Activated T-helper 17 cell treated with anti-CD3 and anti-CD28 coated beads, Interleukin-2, amount 50 U/mL, for 72 hours (primary cell): ENCODE measurements around the gene NTRK2. TPM values are rescaled to one million over a fixed set of nuclear protein-coding genes. Genes with fewer than 3 reads are reported as not detected.

Experiments
- ATAC-seq: fragments of 150-1000 bp; cut with Tn5 transposase; replicated peaks from 2 replicates; pipeline ENCODE4 v1.10.0; 2021; ENCODE audit warnings: mild to moderate bottlenecking, moderate library complexity
- H3K27ac Mint-ChIP-seq: one replicate; pipeline ENCODE4 v1.8.0; 2022; ENCODE audit warnings: mixed read lengths
- H3K27me3 Mint-ChIP-seq: one replicate; pipeline ENCODE4 v1.8.0; 2022; ENCODE audit warnings: mixed read lengths
- H3K36me3 Mint-ChIP-seq: one replicate; pipeline ENCODE4 v1.8.0; 2022; ENCODE audit warnings: low read depth, mild to moderate bottlenecking, mixed read lengths
- H3K4me1 Mint-ChIP-seq: one replicate; pipeline ENCODE4 v1.8.0; 2022; ENCODE audit warnings: mixed read lengths
- H3K4me3 Mint-ChIP-seq: one replicate; pipeline ENCODE4 v1.8.0; 2022; ENCODE audit warnings: mild to moderate bottlenecking, mixed read lengths
- H3K9me3 Mint-ChIP-seq: one replicate; pipeline ENCODE4 v1.8.0; 2022; ENCODE audit warnings: mixed read lengths
- total RNA-seq, 2 donors: library from RNA; stranded (reverse); gene quantifications; one replicate each; pipeline ENCODE4 v1.2.3, GENCODE V29; 2022

The NTRK2 gene
- total RNA-seq, 2 donors from 2014 or later: 9.6 to 9.9 TPM

GRCh38 chr9:85007748-85008147 is 338.2 kb downstream of the NTRK2 start:
- Mint-ChIP-seq H3K27ac (no peak overlapping the region), H3K36me3 (no peaks in the 10 kb centered on the region), H3K9me3 (no peaks in the 10 kb centered on the region), H3K4me3 (no peak overlapping the region), H3K27me3 (peaks cover 3% of the 10 kb centered on the region), H3K4me1 (no peaks in the 10 kb centered on the region)
- no peak for ATAC-seq

- no peak for ATAC-seq
- H3K36me3 Mint-ChIP-seq: no peaks in the 10 kb centered on the region
- no peak overlapping the region for H3K27ac Mint-ChIP-seq
- H3K4me3 Mint-ChIP-seq: no peak overlapping the region
- peaks cover 3% of the 10 kb centered on the region for H3K27me3 Mint-ChIP-seq
- H3K9me3 Mint-ChIP-seq: no peaks in the 10 kb centered on the region
- H3K4me1 Mint-ChIP-seq: no peaks in the 10 kb centered on the region
Measured at GRCh38 chr9:85008215-85008614, 338.7 kb downstream of the NTRK2 start.

- Mint-ChIP-seq H3K36me3 (no peaks in the 10 kb centered on the region), H3K27me3 (peaks cover 8% of the 10 kb centered on the region), H3K4me3 (no peak overlapping the region), H3K9me3 (no peaks in the 10 kb centered on the region), H3K4me1 (no peaks in the 10 kb centered on the region), H3K27ac (no peak overlapping the region)
- no peak for ATAC-seq
Measured at GRCh38 chr9:85009251-85009650, 339.7 kb downstream of the NTRK2 start.

- no peak overlapping the region for H3K27ac Mint-ChIP-seq
- no peaks in the 10 kb centered on the region for H3K9me3 Mint-ChIP-seq
- H3K4me1 Mint-ChIP-seq: no peaks in the 10 kb centered on the region
- no peak overlapping the region for H3K4me3 Mint-ChIP-seq
- H3K27me3 Mint-ChIP-seq: peaks cover 5% of the 10 kb centered on the region
- no peaks in the 10 kb centered on the region for H3K36me3 Mint-ChIP-seq
- no peak for ATAC-seq
Measured at GRCh38 chr9:85013703-85014102, 344.2 kb downstream of the NTRK2 start.

- H3K27ac Mint-ChIP-seq: no peak overlapping the region
- no peak for ATAC-seq
- no peak overlapping the region for H3K4me3 Mint-ChIP-seq
- no peaks in the 10 kb centered on the region for H3K4me1 Mint-ChIP-seq
- no peaks in the 10 kb centered on the region for H3K36me3 Mint-ChIP-seq
- H3K27me3 Mint-ChIP-seq: peaks cover 5% of the 10 kb centered on the region
- H3K9me3 Mint-ChIP-seq: no peaks in the 10 kb centered on the region
Measured at GRCh38 chr9:85014292-85014691, 344.8 kb downstream of the NTRK2 start.

- H3K4me1 Mint-ChIP-seq: no peaks in the 10 kb centered on the region
- no peak overlapping the region for H3K4me3 Mint-ChIP-seq
Measured at GRCh38 chr9:85016384-85017006, 347.0 kb downstream of the NTRK2 start.

GRCh38 chr9:85020791-85021190 is 351.3 kb downstream of the NTRK2 start:
- H3K9me3 Mint-ChIP-seq: no peaks in the 10 kb centered on the region
- H3K27ac Mint-ChIP-seq: no peak overlapping the region
- peaks cover 6% of the 10 kb centered on the region for H3K27me3 Mint-ChIP-seq
- no peaks in the 10 kb centered on the region for H3K36me3 Mint-ChIP-seq
- H3K4me1 Mint-ChIP-seq: no peaks in the 10 kb centered on the region
- no peak for ATAC-seq
- H3K4me3 Mint-ChIP-seq: no peak overlapping the region

More at GRCh38 chr9:85016384-85017006, 347.0 kb downstream of the NTRK2 start:
- Mint-ChIP-seq H3K27me3 (peaks cover 11% of the 10 kb centered on the region), H3K9me3 (no peaks in the 10 kb centered on the region), H3K36me3 (no peaks in the 10 kb centered on the region), H3K27ac (no peak overlapping the region)
- no peak for ATAC-seq

- H3K9me3 Mint-ChIP-seq: no peaks in the 10 kb centered on the region
- no peaks in the 10 kb centered on the region for H3K36me3 Mint-ChIP-seq
- H3K27me3 Mint-ChIP-seq: peaks cover 6% of the 10 kb centered on the region
- H3K4me3 Mint-ChIP-seq: no peak overlapping the region
- no peak overlapping the region for H3K27ac Mint-ChIP-seq
- no peaks in the 10 kb centered on the region for H3K4me1 Mint-ChIP-seq
- no peak for ATAC-seq
Measured at GRCh38 chr9:85021686-85022085, 352.2 kb downstream of the NTRK2 start.

- Mint-ChIP-seq H3K9me3 (no peaks in the 10 kb centered on the region), H3K36me3 (no peaks in the 10 kb centered on the region), H3K27me3 (peaks cover 6% of the 10 kb centered on the region), H3K4me3 (no peak overlapping the region), H3K4me1 (no peaks in the 10 kb centered on the region), H3K27ac (no peak overlapping the region)
- no peak for ATAC-seq
Measured at GRCh38 chr9:85024374-85024773, 354.8 kb downstream of the NTRK2 start.

- ATAC-seq: no peak
- Mint-ChIP-seq H3K27me3 (peaks cover 5% of the 10 kb centered on the region), H3K4me3 (no peak overlapping the region), H3K9me3 (no peaks in the 10 kb centered on the region), H3K27ac (no peak overlapping the region), H3K36me3 (no peaks in the 10 kb centered on the region), H3K4me1 (no peaks in the 10 kb centered on the region)
Measured at GRCh38 chr9:85025638-85026037, 356.1 kb downstream of the NTRK2 start.

GRCh38 chr9:85027870-85028269 is 358.3 kb downstream of the NTRK2 start:
- ATAC-seq: no peak

GRCh38 chr9:85030316-85030715 is 360.8 kb downstream of the NTRK2 start:
- Mint-ChIP-seq H3K36me3 (no peaks in the 10 kb centered on the region), H3K27ac (no peak overlapping the region), H3K4me3 (no peak overlapping the region), H3K4me1 (no peaks in the 10 kb centered on the region), H3K27me3 (peaks cover 5% of the 10 kb centered on the region), H3K9me3 (no peaks in the 10 kb centered on the region)
- no peak for ATAC-seq

More at GRCh38 chr9:85027870-85028269, 358.3 kb downstream of the NTRK2 start:
- no peak overlapping the region for H3K4me3 Mint-ChIP-seq
- no peaks in the 10 kb centered on the region for H3K4me1 Mint-ChIP-seq
- no peaks in the 10 kb centered on the region for H3K36me3 Mint-ChIP-seq
- H3K9me3 Mint-ChIP-seq: no peaks in the 10 kb centered on the region
- H3K27me3 Mint-ChIP-seq: no peaks in the 10 kb centered on the region
- no peak overlapping the region for H3K27ac Mint-ChIP-seq

- no peak for ATAC-seq
- no peak overlapping the region for H3K27ac Mint-ChIP-seq
- no peaks in the 10 kb centered on the region for H3K4me1 Mint-ChIP-seq
- no peak overlapping the region for H3K4me3 Mint-ChIP-seq
- peaks cover 5% of the 10 kb centered on the region for H3K27me3 Mint-ChIP-seq
- no peaks in the 10 kb centered on the region for H3K9me3 Mint-ChIP-seq
- H3K36me3 Mint-ChIP-seq: no peaks in the 10 kb centered on the region
Measured at GRCh38 chr9:85036496-85036895, 367.0 kb downstream of the NTRK2 start.

- H3K9me3 Mint-ChIP-seq: no peaks in the 10 kb centered on the region
- no peak for ATAC-seq
- peaks cover 5% of the 10 kb centered on the region for H3K27me3 Mint-ChIP-seq
- H3K4me3 Mint-ChIP-seq: no peak overlapping the region
- H3K36me3 Mint-ChIP-seq: no peaks in the 10 kb centered on the region
- H3K27ac Mint-ChIP-seq: no peak overlapping the region
- H3K4me1 Mint-ChIP-seq: no peaks in the 10 kb centered on the region
Measured at GRCh38 chr9:85038061-85038460, 368.5 kb downstream of the NTRK2 start.

- Mint-ChIP-seq H3K36me3 (no peaks in the 10 kb centered on the region), H3K4me1 (no peaks in the 10 kb centered on the region), H3K27me3 (peaks cover 5% of the 10 kb centered on the region), H3K9me3 (no peaks in the 10 kb centered on the region), H3K4me3 (no peak overlapping the region), H3K27ac (no peak overlapping the region)
- no peak for ATAC-seq
Measured at GRCh38 chr9:85038824-85039608, 369.5 kb downstream of the NTRK2 start.
